Colonic mucosa (tissue), 4 donors: ENCODE measurements around the gene MTCL1. TPM values are rescaled to one million over a fixed set of nuclear protein-coding genes. Genes with fewer than 3 reads are reported as not detected.

ENCODE experiments used
- DNase-seq: peaks from one replicate; pipeline ENCODE4 v3.0.0-alpha.2; 2020
- H3K27ac ChIP-seq: fragments of 200-600 bp; one replicate; pipeline ENCODE4 v1.8.0; 2021
- H3K27me3 ChIP-seq: fragments of 200-600 bp; one replicate; pipeline ENCODE4 v1.8.0; 2021
- H3K36me3 ChIP-seq: fragments of 200-600 bp; one replicate; pipeline ENCODE4 v1.8.0; 2021
- H3K4me1 ChIP-seq: fragments of 200-600 bp; one replicate; pipeline ENCODE4 v1.8.0; 2021; ENCODE audit warnings: mild to moderate bottlenecking
- H3K4me3 ChIP-seq: fragments of 200-600 bp; one replicate; pipeline ENCODE4 v1.8.0; 2021
- H3K9ac ChIP-seq, 2 donors: one replicate each; pipeline ENCODE4 v1.7.0; 2013; ENCODE audit warnings: control low read depth in 2 of 2, low read depth in 2 of 2, low read length in 2 of 2
- H3K9me3 ChIP-seq: fragments of 200-600 bp; one replicate; pipeline ENCODE4 v1.8.0; 2021
- CTCF ChIP-seq: fragments of 200-600 bp; IDR thresholded peaks from one replicate; pipeline ENCODE4 v1.8.0; 2022; ENCODE audit warnings: antibody characterized with exemption, mild to moderate bottlenecking
- intact Hi-C: fragments of 100-400 bp; cut with DNase I; formaldehyde crosslinking; loops from one replicate; pipeline ENCODE4 v1.14.1; 2022
- total RNA-seq, 2 donors: library from RNA; stranded (reverse); fragmentation: NEBNext Ultra II Directional in 1 of 2; extraction: Animal tissue kit (Norgen Biotek cat#: 25700) in 1 of 2; gene quantifications; one replicate each; pipeline ENCODE4 v1.2.1, GENCODE V29; 2021
- donor health status: healthy.
- donor health status: DM: no; HTN: no; CAD: no.
- donor health status: DM: no; HTN: no; CAD: no.

The MTCL1 gene
- total RNA-seq, 2 donors from 2014 or later = 2.3 to 20.8 TPM

GRCh38 chr18:8849696-8850095, 144.3 kb downstream of the MTCL1 start:
- no peaks in the 10 kb centered on the region for H3K4me1 ChIP-seq
- no peaks in the 10 kb centered on the region for H3K9me3 ChIP-seq
- no peak for TF ChIP-seq CTCF
- no peak overlapping the region for H3K9ac ChIP-seq
- no peak overlapping the region for H3K27ac ChIP-seq
- no peaks in the 10 kb centered on the region for H3K36me3 ChIP-seq
- H3K4me3 ChIP-seq = no peak overlapping the region
- no peaks in the 10 kb centered on the region for H3K27me3 ChIP-seq
- DNase-seq = no peak
- intact Hi-C loops = no loop called here

DNA sequence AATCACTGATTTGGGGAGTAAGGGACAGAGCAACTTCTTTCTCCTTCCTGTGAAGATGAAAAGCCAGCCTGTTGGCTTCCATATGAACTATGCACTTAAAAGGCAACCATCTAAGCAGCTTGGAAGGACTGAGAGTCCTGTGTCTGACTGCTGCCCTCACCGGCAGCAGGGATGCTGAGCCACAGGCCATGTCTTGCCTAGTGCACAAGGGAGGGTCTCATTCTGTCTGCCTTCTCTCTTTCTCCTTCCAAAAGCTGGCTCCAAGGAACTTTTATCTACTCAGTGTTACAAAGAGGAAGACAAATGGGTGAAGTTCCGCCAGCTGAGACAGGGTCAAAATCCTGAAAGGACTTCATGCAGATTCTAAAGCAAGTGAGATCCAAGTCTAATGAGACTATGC, 146.3 kb downstream of the MTCL1 start:
- H3K9me3 ChIP-seq = no peaks in the 10 kb centered on the region
- intact Hi-C loops = no loop called here
- no peak for TF ChIP-seq CTCF
- no peaks in the 10 kb centered on the region for H3K4me1 ChIP-seq
- DNase-seq = no peak
- no peaks in the 10 kb centered on the region for H3K27me3 ChIP-seq
- no peak overlapping the region for H3K9ac ChIP-seq
- no peaks in the 10 kb centered on the region for H3K36me3 ChIP-seq
- H3K4me3 ChIP-seq = no peak overlapping the region
- H3K27ac ChIP-seq = no peak overlapping the region

DNA sequence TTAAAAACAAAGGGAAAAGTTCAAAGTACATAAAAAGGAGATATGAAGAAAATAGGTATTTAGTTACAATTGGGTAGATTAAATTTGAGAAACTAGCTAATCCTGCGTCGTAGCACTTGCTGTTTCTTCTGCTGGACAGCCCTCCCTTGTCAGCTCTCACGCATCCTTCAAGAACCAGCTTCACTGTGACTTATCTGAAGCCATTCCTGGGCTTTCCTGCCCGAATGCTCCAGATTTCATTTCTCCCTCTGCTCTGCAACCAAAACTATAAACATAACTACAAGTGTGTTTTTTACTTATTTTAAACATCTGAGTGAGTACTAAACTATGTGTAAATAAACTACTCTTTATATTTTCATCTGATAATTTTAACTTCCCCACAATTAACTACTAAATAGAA, 149.2 kb downstream of the MTCL1 start:
- no peaks in the 10 kb centered on the region for H3K9me3 ChIP-seq
- no peak overlapping the region for H3K9ac ChIP-seq
- H3K27ac ChIP-seq = no peak overlapping the region
- intact Hi-C loops = no loop called here
- no peak overlapping the region for H3K4me3 ChIP-seq
- no peaks in the 10 kb centered on the region for H3K27me3 ChIP-seq
- no peak for DNase-seq
- H3K36me3 ChIP-seq = no peaks in the 10 kb centered on the region
- TF ChIP-seq CTCF = no peak
- H3K4me1 ChIP-seq = no peaks in the 10 kb centered on the region

DNA sequence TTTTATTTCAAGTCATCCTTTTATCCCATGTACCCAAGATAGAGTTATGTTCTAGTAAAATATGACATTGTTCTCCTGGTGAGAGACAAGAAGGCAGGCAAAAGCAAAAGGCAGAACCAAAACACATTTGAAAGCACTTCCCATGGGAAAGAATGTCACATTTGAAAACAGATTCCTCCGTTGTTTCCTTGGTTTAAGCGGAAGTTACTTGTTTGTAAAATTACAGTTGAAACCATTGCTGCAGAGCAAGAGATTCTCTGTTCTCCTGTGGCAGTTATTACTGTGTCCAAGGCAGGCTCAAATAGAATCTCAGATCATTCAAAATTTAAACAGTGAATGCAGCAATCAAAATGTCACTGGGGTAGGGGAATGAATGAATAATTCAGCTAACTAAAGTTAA, 149.6 kb downstream of the MTCL1 start:
- intact Hi-C loops = no loop called here
- no peak for TF ChIP-seq CTCF

GRCh38 chr18:8856212-8856611, 150.9 kb downstream of the MTCL1 start:
- Histone ChIP-seq H3K27ac (no peak overlapping the region), H3K9me3 (no peaks in the 10 kb centered on the region), H3K27me3 (no peaks in the 10 kb centered on the region), H3K4me3 (no peak overlapping the region), H3K36me3 (no peaks in the 10 kb centered on the region), H3K9ac (no peak overlapping the region), H3K4me1 (no peaks in the 10 kb centered on the region)
- TF ChIP-seq CTCF = no peak
- no peak for DNase-seq
- intact Hi-C loops = no loop called here

More for the DNA sequence above, 149.6 kb downstream of the MTCL1 start:
- H3K9ac ChIP-seq = no peak overlapping the region
- no peaks in the 10 kb centered on the region for H3K27me3 ChIP-seq
- no peak overlapping the region for H3K4me3 ChIP-seq
- no peaks in the 10 kb centered on the region for H3K4me1 ChIP-seq
- no peaks in the 10 kb centered on the region for H3K36me3 ChIP-seq
- no peak overlapping the region for H3K27ac ChIP-seq
- DNase-seq = no peak
- no peaks in the 10 kb centered on the region for H3K9me3 ChIP-seq
